Neuronal stem cell (in vitro differentiated cells): ENCODE data around the gene ZCCHC24.

Source experiments
- DNase-seq: peaks from one replicate; pipeline ENCODE4 v3.0.0-alpha.2; 2013; ENCODE audit warnings: low spot score
- H2AFZ ChIP-seq: one replicate; pipeline ENCODE4 v1.6.1; 2013; ENCODE audit warnings: mild to moderate bottlenecking, low read length, inconsistent platforms
- H2AK5ac ChIP-seq: 2 replicates; pipeline ENCODE4 v1.6.1; 2013; ENCODE audit warnings: low read depth, mild to moderate bottlenecking, inconsistent platforms, low read length, moderate library complexity, mixed read lengths
- H2BK120ac ChIP-seq: 2 replicates; pipeline ENCODE4 v1.6.1; 2013; ENCODE audit warnings: low read depth, mild to moderate bottlenecking, inconsistent platforms, low read length, moderate library complexity, mixed read lengths
- H2BK12ac ChIP-seq: one replicate; pipeline ENCODE4 v1.6.1; 2013; ENCODE audit warnings: low read length, inconsistent platforms
- H2BK15ac ChIP-seq: 2 replicates; pipeline ENCODE4 v1.6.1; 2013; ENCODE audit warnings: mild to moderate bottlenecking, low read length, inconsistent platforms, mixed read lengths
- H2BK5ac ChIP-seq: one replicate; pipeline ENCODE4 v1.6.1; 2013; ENCODE audit warnings: inconsistent platforms, mild to moderate bottlenecking, low read length, moderate library complexity
- H3K14ac ChIP-seq: one replicate; pipeline ENCODE4 v1.6.1; 2013; ENCODE audit warnings: low read length, inconsistent platforms
- H3K18ac ChIP-seq: 2 replicates; pipeline ENCODE4 v1.6.1; 2013; ENCODE audit warnings: low read length, inconsistent platforms
- H3K23ac ChIP-seq: 2 replicates; pipeline ENCODE4 v1.6.1; 2013; ENCODE audit warnings: low read depth, mild to moderate bottlenecking, mixed read lengths, low read length, inconsistent platforms; ENCODE audit not compliant: poor library complexity
- H3K27ac ChIP-seq: replicated peaks from 3 replicates; pipeline ENCODE4 v1.5.1; 2013; ENCODE audit warnings: low read length, inconsistent platforms
- H3K27me3 ChIP-seq, 3 experiments: 2 replicates each; pipeline ENCODE4 v1.6.1; 2013; ENCODE audit warnings: low read length in 3 of 3, mild to moderate bottlenecking in 2 of 3, inconsistent platforms in 1 of 3, low read depth in 1 of 3, mixed read lengths in 1 of 3, moderate library complexity in 1 of 3; ENCODE audit not compliant: control insufficient read depth in 3 of 3, insufficient read depth in 3 of 3
- H3K36me3 ChIP-seq, 2 donors: replicated peaks in 1 of 2; 2 replicates each; pipeline ENCODE4 v1.6.1; 2013; ENCODE audit warnings: low read length in 2 of 2; ENCODE audit not compliant: control insufficient read depth in 2 of 2, insufficient read depth in 2 of 2
- H3K4ac ChIP-seq: 2 replicates; pipeline ENCODE4 v1.6.1; 2013; ENCODE audit warnings: inconsistent platforms, mild to moderate bottlenecking, low read length, moderate library complexity
- H3K4me1 ChIP-seq, 2 donors: 1 replicate in 1 of 2; 2 replicates in 1 of 2; pipeline ENCODE4 v1.6.1; 2013; ENCODE audit warnings: low read length in 2 of 2, low read depth in 1 of 2; ENCODE audit not compliant: control insufficient read depth in 2 of 2, insufficient read depth in 1 of 2
- H3K4me2 ChIP-seq: one replicate; pipeline ENCODE4 v1.6.1; 2013; ENCODE audit warnings: mild to moderate bottlenecking, low read length, inconsistent platforms; ENCODE audit not compliant: insufficient read depth, poor library complexity, severe bottlenecking
- H3K4me3 ChIP-seq, 2 donors: 2 replicates each; pipeline ENCODE4 v1.5.1; 2013; ENCODE audit warnings: low read length in 2 of 2, mild to moderate bottlenecking in 2 of 2, inconsistent platforms in 1 of 2, moderate library complexity in 1 of 2
- H3K79me1 ChIP-seq: one replicate; pipeline ENCODE4 v1.6.1; 2013; ENCODE audit warnings: low read depth, mild to moderate bottlenecking, inconsistent platforms, low read length, moderate library complexity
- H3K9ac ChIP-seq: one replicate; pipeline ENCODE4 v1.6.1; 2013; ENCODE audit warnings: mild to moderate bottlenecking, low read depth, low read length, inconsistent platforms; ENCODE audit not compliant: poor library complexity
- H3K9me3 ChIP-seq, 2 donors: replicated peaks in 1 of 2; 2 replicates each; pipeline versions ENCODE3 to v1.6.1; 2013; ENCODE audit warnings: low read length in 2 of 2, mild to moderate bottlenecking in 2 of 2, inconsistent platforms in 1 of 2, low read depth in 1 of 2, mixed read lengths in 1 of 2, moderate library complexity in 1 of 2; ENCODE audit not compliant: control insufficient read depth in 2 of 2, insufficient read depth in 1 of 2
- H4K8ac ChIP-seq: one replicate; pipeline ENCODE4 v1.6.1; 2013; ENCODE audit warnings: low read depth, mild to moderate bottlenecking, inconsistent platforms, low read length, moderate library complexity
- H4K91ac ChIP-seq: one replicate; pipeline ENCODE4 v1.6.1; 2013; ENCODE audit warnings: low read length, low read depth, mild to moderate bottlenecking, inconsistent platforms; ENCODE audit not compliant: poor library complexity
- WGBS, 2 donors: extraction: QIAGEN DNeasy Blood & Tissue Kit; methylation state at CpG; one replicate each; pipeline ENCODE4 v1.1.7; 2013; ENCODE audit warnings: missing lambda C conversion rate in 2 of 2, mixed read lengths in 1 of 2; ENCODE audit not compliant: insufficient read length in 2 of 2, insufficient replicate concordance in 1 of 2; ENCODE audit errors: extremely low coverage in 2 of 2; 5-methylcytosine and 5-hydroxymethylcytosine counted together

Gene ZCCHC24

GRCh38 chr10:79430325-79430905, 15.0 kb downstream of the ZCCHC24 start:
- WGBS, 2 donors = no CpG with 5 or more reads among the region's 6 CpGs
- no peak overlapping the region for H3K27ac ChIP-seq
- H2AFZ ChIP-seq = no peak overlapping the region

GRCh38 chr10:79429751-79430150, 15.7 kb downstream of the ZCCHC24 start:
- Histone ChIP-seq H2BK15ac (no peak overlapping the region), H3K36me3 (no peaks in the 10 kb centered on the region), H3K4me3 (no peak overlapping the region), H3K18ac (no peak overlapping the region), H3K9ac (no peak overlapping the region), H3K4ac (no peak overlapping the region), H3K4me1 (peaks cover 0 to 4% of the 10 kb centered on the region in 2 donors), H3K27ac (no peak overlapping the region), H4K8ac (no peak overlapping the region), H2AK5ac (no peak overlapping the region), H2BK120ac (no peak overlapping the region), H4K91ac (no peak overlapping the region), H3K79me1 (no peaks in the 10 kb centered on the region), H3K9me3 (no peaks in the 10 kb centered on the region), H3K14ac (peak overlapping the region; percentile 17), H3K27me3 (no peaks in the 10 kb centered on the region), H2AFZ (no peak overlapping the region), H3K4me2 (no peak overlapping the region), H2BK12ac (no peak overlapping the region), H2BK5ac (no peak overlapping the region), H3K23ac (no peak overlapping the region)
- WGBS, 2 donors = no CpG with 5 or more reads among the region's 4 CpGs
- no peak for DNase-seq

More at GRCh38 chr10:79430325-79430905, 15.0 kb downstream of the ZCCHC24 start:
- no peak overlapping the region for H4K8ac ChIP-seq
- H4K91ac ChIP-seq = no peak overlapping the region
- H2BK12ac ChIP-seq = no peak overlapping the region
- no peaks in the 10 kb centered on the region for H3K9me3 ChIP-seq
- H3K79me1 ChIP-seq = no peaks in the 10 kb centered on the region
- no peak overlapping the region for H3K14ac ChIP-seq
- H3K4me2 ChIP-seq = no peak overlapping the region
- no peak overlapping the region for H3K4ac ChIP-seq
- no peak overlapping the region for H3K18ac ChIP-seq
- H3K9ac ChIP-seq = no peak overlapping the region
- no peak for DNase-seq
- H2BK5ac ChIP-seq = no peak overlapping the region
- H3K36me3 ChIP-seq = no peaks in the 10 kb centered on the region
- no peak overlapping the region for H2BK120ac ChIP-seq
- H3K27me3 ChIP-seq = no peaks in the 10 kb centered on the region
- peaks cover 0 to 9% of the 10 kb centered on the region in 2 donors for H3K4me1 ChIP-seq
- no peak overlapping the region for H2AK5ac ChIP-seq
- H2BK15ac ChIP-seq = no peak overlapping the region
- no peak overlapping the region for H3K23ac ChIP-seq
- no peak overlapping the region for H3K4me3 ChIP-seq

DNA sequence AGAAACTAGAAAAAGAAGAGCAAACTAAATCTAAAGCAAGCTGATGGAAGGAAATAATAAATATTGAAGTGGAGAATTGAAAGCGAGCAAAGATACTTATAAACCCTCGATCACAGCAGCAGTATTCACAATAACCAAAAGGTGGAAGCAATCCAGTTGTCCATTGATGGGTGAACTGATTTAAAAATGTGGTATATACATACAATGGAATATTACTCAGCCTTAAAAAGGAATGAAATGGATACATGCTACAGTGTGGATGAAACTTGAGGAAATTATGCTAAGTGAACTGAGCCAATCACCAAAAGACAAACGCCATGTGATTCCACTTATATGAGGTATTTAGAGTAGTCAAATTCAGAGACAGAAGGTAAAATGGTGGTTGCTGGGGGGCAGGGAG, 17.5 kb downstream of the ZCCHC24 start:
- no peaks in the 10 kb centered on the region for H3K9me3 ChIP-seq
- H3K9ac ChIP-seq = no peak overlapping the region
- no peak overlapping the region for H3K27ac ChIP-seq
- H3K79me1 ChIP-seq = no peaks in the 10 kb centered on the region
- H3K4me2 ChIP-seq = no peak overlapping the region
- H2BK5ac ChIP-seq = no peak overlapping the region
- H2AFZ ChIP-seq = no peak overlapping the region
- H2BK15ac ChIP-seq = no peak overlapping the region
- H3K27me3 ChIP-seq = no peaks in the 10 kb centered on the region
- H3K18ac ChIP-seq = no peak overlapping the region
- no peak overlapping the region for H3K14ac ChIP-seq
- peaks cover 0 to 3% of the 10 kb centered on the region in 2 donors for H3K36me3 ChIP-seq
- peaks cover 0 to 2% of the 10 kb centered on the region in 2 donors for H3K4me1 ChIP-seq
- no peak overlapping the region for H3K4ac ChIP-seq
- H2BK12ac ChIP-seq = no peak overlapping the region
- no peak overlapping the region for H2AK5ac ChIP-seq
- no peak overlapping the region for H2BK120ac ChIP-seq
- no CpG with 5 or more reads among the region's 3 CpGs for WGBS, 2 donors
- no peak overlapping the region for H4K91ac ChIP-seq
- no peak for DNase-seq
- no peak overlapping the region for H4K8ac ChIP-seq
- H3K4me3 ChIP-seq = no peak overlapping the region
- H3K23ac ChIP-seq = no peak overlapping the region

GRCh38 chr10:79425074-79425532, 20.3 kb downstream of the ZCCHC24 start:
- H3K9ac ChIP-seq = peak overlapping the region; percentile 21
- H3K14ac ChIP-seq = peak overlapping the region; percentile 21
- H3K36me3 ChIP-seq = peaks cover 0 to 3% of the 10 kb centered on the region in 2 donors
- no peak overlapping the region for H3K27ac ChIP-seq
- no peak overlapping the region for H2BK5ac ChIP-seq
- WGBS, 2 donors = no CpG with 5 or more reads among the region's 5 CpGs
- no peak overlapping the region for H2BK120ac ChIP-seq
- H3K23ac ChIP-seq = no peak overlapping the region
- H3K18ac ChIP-seq = peak overlapping the region; percentile 64
- peaks cover 4 to 7% of the 10 kb centered on the region in 2 donors for H3K4me1 ChIP-seq
- H3K9me3 ChIP-seq = no peaks in the 10 kb centered on the region
- H2AK5ac ChIP-seq = no peak overlapping the region
- no peaks in the 10 kb centered on the region for H3K27me3 ChIP-seq
- H4K8ac ChIP-seq = no peak overlapping the region
- no peak overlapping the region for H2BK12ac ChIP-seq
- H3K79me1 ChIP-seq = no peaks in the 10 kb centered on the region
- H2BK15ac ChIP-seq = peak overlapping the region; percentile 4
- no peak overlapping the region for H3K4me3 ChIP-seq
- H4K91ac ChIP-seq = no peak overlapping the region
- DNase-seq = no peak
- no peak overlapping the region for H3K4me2 ChIP-seq
- H3K4ac ChIP-seq = no peak overlapping the region
- no peak overlapping the region for H2AFZ ChIP-seq
